HCT116 (cell line): ENCODE data around the gene TMEM132D. TPM values are rescaled to one million over a fixed set of nuclear protein-coding genes. Genes with fewer than 3 reads are reported as not detected.

ENCODE experiments used
- ATAC-seq: fragments of 200-7000 bp; cut with Tn5 transposase; 2 replicates; pipeline ENCODE4 v1.9.1; 2020; ENCODE audit warnings: mild to moderate bottlenecking, moderate library complexity
- BruUV-seq: library from RNA; stranded (reverse); fragments of 400-500 nt; replicated peaks from 2 replicates; lab custom pipeline; 2021; lab: Mats Ljungman, UMichigan
- CTCF ChIA-PET: fragments of 300-600 bp; sonication (Branson Sonifier 250); formaldehyde crosslinking; loops from one replicate; lab custom pipeline; 2021; ENCODE audit warnings: antibody characterized with exemption; lab: Charles Lee
- POLR2A ChIA-PET: fragments of 300-600, 350-600 bp; sonication (Branson Sonifier 250); formaldehyde crosslinking; loops from one replicate; lab custom pipeline; 2021; ENCODE audit warnings: antibody characterized with exemption; lab: Charles Lee
- RAD21 ChIA-PET, 2 experiments: fragments of 300-600 bp; sonication (Branson Sonifier 250); formaldehyde crosslinking; loops; one replicate each; lab custom pipeline; 2023; ENCODE audit warnings: low total read pairs in 2 of 2; ENCODE audit not compliant: uncharacterized antibody in 2 of 2, unreplicated experiment in 2 of 2, low non-redundant PET in 1 of 2; lab: Charles Lee
- DNase-seq: peaks from one replicate; pipeline ENCODE4 v3.0.0-alpha.2; 2010; ENCODE audit warnings: low read depth, low spot score
- H2AFZ ChIP-seq: fragments of 200-600 bp; shearing (Covaris generic), sonication (generic); 2 replicates; pipeline ENCODE4 v1.6.1; 2017; ENCODE audit warnings: low read depth, mixed run types, mixed read lengths, antibody characterized with exemption, low read length; ENCODE audit not compliant: poor library complexity, severe bottlenecking
- H3K27ac ChIP-seq: 2 replicates; pipeline ENCODE4 v1.5.1; 2012; ENCODE audit warnings: low read depth, low read length
- H3K27me3 ChIP-seq: fragments of 200-600 bp; sonication (generic); 2 replicates; pipeline ENCODE4 v1.6.1; 2016; ENCODE audit warnings: mixed run types, low read length, mixed read lengths; ENCODE audit not compliant: insufficient read depth
- H3K36me3 ChIP-seq, 2 experiments: fragments of 200-500 bp in 1 of 2; fragments of 200-600 bp in 1 of 2; sonication (Bioruptor generic) in 1 of 2; sonication (generic) in 1 of 2; 2 replicates each; pipeline versions ENCODE4 v1.5.1 to v1.6.1; 2014 to 2016; ENCODE audit warnings: low read length in 2 of 2, inconsistent platforms in 1 of 2, mixed read lengths in 1 of 2, mixed run types in 1 of 2; ENCODE audit not compliant: insufficient read depth in 2 of 2, control insufficient read depth in 1 of 2
- H3K4me1 ChIP-seq, 2 experiments: fragments of 200-600 bp in 1 of 2; sonication (generic) in 1 of 2; 2 replicates each; pipeline versions ENCODE4 v1.5.1 to v1.6.1; 2012 to 2017; ENCODE audit warnings: low read length in 2 of 2, inconsistent platforms in 1 of 2, mild to moderate bottlenecking in 1 of 2, mixed read lengths in 1 of 2, mixed run types in 1 of 2, moderate library complexity in 1 of 2; ENCODE audit not compliant: insufficient read depth in 2 of 2, control insufficient read depth in 1 of 2
- H3K4me2 ChIP-seq: fragments of 200-600 bp; sonication (generic); 2 replicates; pipeline ENCODE4 v1.6.1; 2017; ENCODE audit warnings: mixed run types, low read length, mixed read lengths
- H3K4me3 ChIP-seq, 2 experiments: fragments of 200-600 bp in 1 of 2; sonication (generic) in 1 of 2; replicated peaks in 1 of 2; 2 replicates each; pipeline ENCODE4 v1.5.1; 2011 to 2016; ENCODE audit warnings: low read length in 2 of 2, control low read depth in 1 of 2, low read depth in 1 of 2, mild to moderate bottlenecking in 1 of 2, mixed read lengths in 1 of 2, mixed run types in 1 of 2
- H3K79me2 ChIP-seq: fragments of 200-600 bp; sonication (generic); 2 replicates; pipeline ENCODE4 v1.6.1; 2017; ENCODE audit warnings: mild to moderate bottlenecking, mixed run types, low read length, moderate library complexity, mixed read lengths; ENCODE audit not compliant: insufficient read depth
- H3K9ac ChIP-seq: fragments of 200-600 bp; sonication (generic); 2 replicates; pipeline ENCODE4 v1.6.1; 2016; ENCODE audit warnings: low read length, mixed read lengths
- H3K9me2 ChIP-seq: fragments of 200-600 bp; sonication (generic), shearing (Covaris generic); 2 replicates; pipeline ENCODE4 v1.6.1; 2017; ENCODE audit warnings: mixed run types, mild to moderate bottlenecking, moderate library complexity; ENCODE audit not compliant: insufficient read depth
- H3K9me3 ChIP-seq, 2 experiments: fragments of 200-500 bp in 1 of 2; fragments of 200-600 bp in 1 of 2; sonication (Bioruptor generic) in 1 of 2; sonication (generic) in 1 of 2; 2 replicates each; pipeline ENCODE4 v1.6.1; 2014 to 2017; ENCODE audit warnings: low read length in 2 of 2, mixed read lengths in 2 of 2, inconsistent platforms in 1 of 2, low read depth in 1 of 2, mild to moderate bottlenecking in 1 of 2, mixed run types in 1 of 2, moderate library complexity in 1 of 2; ENCODE audit not compliant: control insufficient read depth in 1 of 2, insufficient read depth in 1 of 2
- H4K20me1 ChIP-seq: fragments of 200-600 bp; sonication (generic), shearing (Covaris generic); 2 replicates; pipeline ENCODE4 v1.6.1; 2017; ENCODE audit warnings: mixed run types, mild to moderate bottlenecking, moderate library complexity; ENCODE audit not compliant: insufficient read depth
- CEBPB ChIP-seq: IDR thresholded peaks from 2 replicates; pipeline ENCODE4 v1.6.1; 2012; ENCODE audit warnings: low read depth
- EZH2phosphoT487 ChIP-seq: fragments of 200-600 bp; IDR thresholded peaks from 2 replicates; pipeline ENCODE4 v1.6.1; 2018; ENCODE audit warnings: antibody characterized with exemption, borderline replicate concordance
- POLR2A ChIP-seq: IDR thresholded peaks from 2 replicates; pipeline ENCODE4 v1.7.0; 2011; ENCODE audit warnings: borderline replicate concordance; ENCODE audit not compliant: insufficient read depth, insufficient read length; ENCODE audit errors: extremely low read depth
- POLR2AphosphoS5 ChIP-seq: IDR thresholded peaks from 2 replicates; pipeline ENCODE4 v1.6.1; 2011; ENCODE audit warnings: mild to moderate bottlenecking, low read depth, low read length, moderate library complexity
- SP1 ChIP-seq: IDR thresholded peaks from 2 replicates; pipeline ENCODE4 v1.6.1; 2012; ENCODE audit warnings: low read depth
- SRF ChIP-seq: IDR thresholded peaks from 2 replicates; pipeline ENCODE4 v1.6.1; 2012; ENCODE audit warnings: low read depth
- TCF7L2 ChIP-seq: IDR thresholded peaks from 2 replicates; pipeline ENCODE4 v1.7.0; 2011; ENCODE audit warnings: borderline replicate concordance, inconsistent platforms; ENCODE audit not compliant: insufficient read depth, insufficient read length; ENCODE audit errors: extremely low read depth
- YY1 ChIP-seq: IDR thresholded peaks from 2 replicates; pipeline ENCODE4 v1.6.1; 2011; ENCODE audit warnings: low read length, low read depth, moderate library complexity, mild to moderate bottlenecking; ENCODE audit not compliant: insufficient replicate concordance; ENCODE audit errors: extremely low read depth
- ZFX ChIP-seq: fragments of 450-650 bp; IDR thresholded peaks from 2 replicates; pipeline ENCODE4 v1.6.1; 2017
- ZNF274 ChIP-seq: fragments of 200-500 bp; sonication (Bioruptor generic); IDR thresholded peaks from 2 replicates; pipeline ENCODE4 v1.6.1; 2014; ENCODE audit warnings: mild to moderate bottlenecking, low read depth, low read length, inconsistent platforms
- intact Hi-C: fragments of 100-400 bp; cut with micrococcal nuclease; formaldehyde crosslinking; loops from 2 replicates; pipeline ENCODE4 v1.10.0; 2022
- total RNA-seq: library from RNA; stranded (reverse); gene quantifications from one replicate; pipeline ENCODE4 v1.2.1, GENCODE V29; 2021; ENCODE audit not compliant: unreplicated experiment
- TF ChIP-seq, protein P1 (sequence below): IDR thresholded peaks from 2 replicates; pipeline ENCODE4 v1.6.1; 2012

TMEM132D gene
- total RNA-seq, 1 experiment from 2014 or later = not detected

DNA sequence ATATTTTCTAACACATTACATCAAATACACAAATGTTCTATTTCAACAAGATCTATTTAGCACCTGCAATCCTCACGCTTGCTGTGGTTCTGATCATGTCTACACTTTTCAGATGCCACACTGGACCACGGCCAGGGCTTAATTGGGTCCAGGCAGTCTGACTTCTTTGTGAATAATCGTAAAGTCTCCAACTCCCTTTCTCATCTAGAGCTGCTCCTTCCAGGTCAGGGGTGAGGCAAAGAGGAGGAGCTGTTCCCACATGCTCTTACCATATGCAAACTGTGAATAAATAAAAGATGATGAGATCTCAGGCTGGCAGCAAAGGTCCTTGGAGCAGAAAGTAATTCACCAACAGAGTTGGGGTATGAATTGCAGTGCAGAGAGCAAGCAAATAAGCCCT is 733.9 kb downstream of the TMEM132D start:
- Histone ChIP-seq H3K27ac (no peak overlapping the region), H3K27me3 (no peaks in the 10 kb centered on the region), H3K79me2 (no peaks in the 10 kb centered on the region), H3K4me1 (no peaks in the 10 kb centered on the region), H3K36me3 (no peaks in the 10 kb centered on the region), H3K9me3 (peaks cover 3 to 8% of the 10 kb centered on the region in 2 experiments; a peak in 2 of 4 replicates), H3K9ac (no peak overlapping the region), H4K20me1 (no peaks in the 10 kb centered on the region), H3K4me2 (no peak overlapping the region), H2AFZ (no peak overlapping the region), H3K9me2 (no peaks in the 10 kb centered on the region), H3K4me3 (no peak overlapping the region)
- ChIA-PET CTCF (no interaction called here), POLR2A (no interaction called here), RAD21 (no interaction called here)
- no peak for TF ChIP-seq TCF7L2
- no peak for TF ChIP-seq SRF
- TF ChIP-seq YY1 = no peak
- no peak for TF ChIP-seq EZH2phosphoT487
- TF ChIP-seq POLR2A = no peak
- TF ChIP-seq, protein P1, sequence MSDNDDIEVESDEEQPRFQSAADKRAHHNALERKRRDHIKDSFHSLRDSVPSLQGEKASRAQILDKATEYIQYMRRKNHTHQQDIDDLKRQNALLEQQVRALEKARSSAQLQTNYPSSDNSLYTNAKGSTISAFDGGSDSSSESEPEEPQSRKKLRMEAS = no peak
- TF ChIP-seq SP1 = no peak
- no peak for ATAC-seq
- no TSS peak for BruUV-seq
- intact Hi-C loops = no loop called here
- no peak for DNase-seq

DNA sequence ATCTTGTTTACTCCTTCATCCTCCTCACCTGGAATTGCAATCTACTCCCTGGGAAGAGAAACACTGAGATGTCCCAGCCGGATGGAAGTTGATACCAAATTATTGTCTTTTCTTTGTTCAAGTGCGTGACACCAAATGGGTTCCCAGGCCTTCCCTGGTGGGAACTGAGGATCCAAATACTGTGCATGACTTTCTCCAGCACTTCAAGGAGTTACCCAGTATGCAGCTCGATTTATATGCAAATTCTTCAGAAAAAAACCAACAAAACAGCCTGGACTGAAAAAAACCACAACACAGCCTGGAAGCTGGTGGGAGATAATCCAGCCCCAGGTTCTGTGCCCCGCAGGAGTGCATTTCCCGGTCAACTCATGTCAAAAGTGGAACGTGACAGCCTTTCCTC is 740.0 kb downstream of the TMEM132D start:
- no peak for TF ChIP-seq CEBPB
- TF ChIP-seq ZNF274 = no peak
- TF ChIP-seq, protein P1 = no peak
- TF ChIP-seq POLR2AphosphoS5 = no peak
- TF ChIP-seq ZFX = no peak
- ATAC-seq (no peak), DNase-seq (no peak)
- H3K4me3 ChIP-seq = no peak overlapping the region
- H3K27ac ChIP-seq = no peak overlapping the region
- RAD21 ChIA-PET = no interaction called here
- no peak overlapping the region for H3K4me2 ChIP-seq
- H4K20me1 ChIP-seq = no peaks in the 10 kb centered on the region
- no peaks in the 10 kb centered on the region for H3K27me3 ChIP-seq
- intact Hi-C loops = no loop called here
- no peaks in the 10 kb centered on the region for H3K9me2 ChIP-seq
- peaks cover 5 to 9% of the 10 kb centered on the region in 2 experiments; a peak in 2 of 4 replicates for H3K9me3 ChIP-seq
- POLR2A ChIA-PET = no interaction called here
- H3K79me2 ChIP-seq = no peaks in the 10 kb centered on the region
- no peak overlapping the region for H3K9ac ChIP-seq
- no peaks in the 10 kb centered on the region for H3K4me1 ChIP-seq
- H2AFZ ChIP-seq = no peak overlapping the region
- BruUV-seq = no TSS peak
- CTCF ChIA-PET = no interaction called here
- H3K36me3 ChIP-seq = no peaks in the 10 kb centered on the region
